K562 (cell line): ENCODE results near the gene HSD17B10.

Experiments used
- ARNT ChIP-seq, 2 experiments: fragments of 450-650 bp; IDR thresholded peaks; 2 replicates each; pipeline ENCODE4 v1.6.1; 2016; ENCODE audit warnings: mild to moderate bottlenecking in 1 of 2
- CTCF ChIP-seq, 3 experiments: IDR thresholded peaks in 2 of 3; conservative IDR thresholded peaks in 1 of 3; 2 replicates each; pipeline ENCODE4 v1.5.1; 2011 to 2012; ENCODE audit warnings: low read length in 3 of 3, mild to moderate bottlenecking in 3 of 3, control low read depth in 2 of 3, improper control_type of control experiment in 1 of 3, inconsistent platforms in 1 of 3, low read depth in 1 of 3, mixed read lengths in 1 of 3, moderate library complexity in 1 of 3; ENCODE audit not compliant: insufficient read depth in 2 of 3
- ELF4 ChIP-seq: fragments of 450-650 bp; formaldehyde crosslinking; IDR thresholded peaks from 2 replicates; pipeline ENCODE4 v1.4.0; 2022; ENCODE audit warnings: missing genetic modification characterization
- EP300 ChIP-seq: IDR thresholded peaks from 2 replicates; pipeline ENCODE4 v1.6.1; 2012; ENCODE audit warnings: low read length, improper control_type of control experiment
- HCFC1 ChIP-seq: IDR thresholded peaks from 2 replicates; pipeline ENCODE4 v1.6.1; 2012; ENCODE audit warnings: low read depth, low read length, improper control_type of control experiment
- HNRNPLL ChIP-seq: fragments of 200-400 bp; formaldehyde crosslinking; IDR thresholded peaks from 2 replicates; pipeline ENCODE4 v1.6.1; 2017; ENCODE audit warnings: low read length, low read depth, mild to moderate bottlenecking; ENCODE audit not compliant: poor library complexity, severe bottlenecking
- IRF9 ChIP-seq: fragments of 450-650 bp; IDR thresholded peaks from 2 replicates; pipeline ENCODE4 v1.6.1; 2016; ENCODE audit warnings: missing biosample characterization, missing genetic modification characterization
- MAFK ChIP-seq: IDR thresholded peaks from 2 replicates; pipeline ENCODE4 v1.6.1; 2011; ENCODE audit warnings: low read length, improper control_type of control experiment
- NFYB ChIP-seq: IDR thresholded peaks from 2 replicates; pipeline ENCODE4 v1.6.1; 2011; ENCODE audit warnings: mild to moderate bottlenecking, moderate library complexity; ENCODE audit not compliant: insufficient read length; ENCODE audit errors: extremely low read depth
- POLR2A ChIP-seq: fragments of 450-650 bp; conservative IDR thresholded peaks from 2 replicates; pipeline ENCODE4 v1.6.1; 2016
- SMC3 ChIP-seq: conservative IDR thresholded peaks from 2 replicates; pipeline ENCODE4 v1.6.1; 2011; ENCODE audit warnings: low read depth, low read length, improper control_type of control experiment; ENCODE audit not compliant: insufficient read depth
- TARDBP ChIP-seq: fragments of 450-650 bp; IDR thresholded peaks from 2 replicates; pipeline ENCODE4 v1.6.1; 2016
- ZBTB43 ChIP-seq: sonication (generic); formaldehyde crosslinking; IDR thresholded peaks from 2 replicates; pipeline ENCODE4 v1.8.0; 2023; ENCODE audit warnings: mild to moderate bottlenecking, missing genetic modification reagents
- TF ChIP-seq, protein P1 (sequence below): fragments of 450-650 bp; IDR thresholded peaks from 2 replicates; pipeline ENCODE4 v1.7.1; 2018; ENCODE audit warnings: mild to moderate bottlenecking, low read depth; ENCODE audit not compliant: partially characterized antibody

DNA sequence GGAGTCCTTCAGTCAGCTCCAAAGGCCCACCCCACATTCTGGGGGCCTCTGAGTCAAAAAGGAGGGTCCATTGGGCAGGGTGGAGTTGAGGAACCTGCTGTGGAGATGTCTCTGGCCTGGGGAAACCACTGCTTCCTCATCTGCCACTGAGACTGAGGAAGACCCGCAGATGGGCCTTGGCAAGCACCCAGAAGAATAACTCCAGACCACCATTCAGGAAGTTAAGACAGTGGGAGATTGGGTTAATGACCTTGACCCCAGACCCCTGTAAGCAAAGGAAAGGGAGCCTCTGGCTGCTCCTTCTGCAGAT, 8.1 kb upstream of the HSD17B10 start:
- no peak for TF ChIP-seq TARDBP
- TF ChIP-seq SMC3: no peak
- TF ChIP-seq NFYB: no peak
- no peak for TF ChIP-seq CTCF (IDR thresholded peaks at IDR 0.05 in 2 of 3, conservative IDR thresholded peaks at IDR 0.05 in 1 of 3; ENCODE audit: insufficient read depth in 2 of 3, low read depth in 1 of 3, low read length in 3 of 3)
- TF ChIP-seq IRF9 (tag): no peak
- no peak for TF ChIP-seq ARNT (IDR thresholded peaks at IDR 0.05)
- TF ChIP-seq ZBTB43 (CRISPR knock-in tag): no peak
- TF ChIP-seq MAFK: no peak
- no peak for TF ChIP-seq ELF4 (CRISPR knock-in tag)
- TF ChIP-seq POLR2A: no peak
- no peak for TF ChIP-seq HNRNPLL
- TF ChIP-seq, protein P1, sequence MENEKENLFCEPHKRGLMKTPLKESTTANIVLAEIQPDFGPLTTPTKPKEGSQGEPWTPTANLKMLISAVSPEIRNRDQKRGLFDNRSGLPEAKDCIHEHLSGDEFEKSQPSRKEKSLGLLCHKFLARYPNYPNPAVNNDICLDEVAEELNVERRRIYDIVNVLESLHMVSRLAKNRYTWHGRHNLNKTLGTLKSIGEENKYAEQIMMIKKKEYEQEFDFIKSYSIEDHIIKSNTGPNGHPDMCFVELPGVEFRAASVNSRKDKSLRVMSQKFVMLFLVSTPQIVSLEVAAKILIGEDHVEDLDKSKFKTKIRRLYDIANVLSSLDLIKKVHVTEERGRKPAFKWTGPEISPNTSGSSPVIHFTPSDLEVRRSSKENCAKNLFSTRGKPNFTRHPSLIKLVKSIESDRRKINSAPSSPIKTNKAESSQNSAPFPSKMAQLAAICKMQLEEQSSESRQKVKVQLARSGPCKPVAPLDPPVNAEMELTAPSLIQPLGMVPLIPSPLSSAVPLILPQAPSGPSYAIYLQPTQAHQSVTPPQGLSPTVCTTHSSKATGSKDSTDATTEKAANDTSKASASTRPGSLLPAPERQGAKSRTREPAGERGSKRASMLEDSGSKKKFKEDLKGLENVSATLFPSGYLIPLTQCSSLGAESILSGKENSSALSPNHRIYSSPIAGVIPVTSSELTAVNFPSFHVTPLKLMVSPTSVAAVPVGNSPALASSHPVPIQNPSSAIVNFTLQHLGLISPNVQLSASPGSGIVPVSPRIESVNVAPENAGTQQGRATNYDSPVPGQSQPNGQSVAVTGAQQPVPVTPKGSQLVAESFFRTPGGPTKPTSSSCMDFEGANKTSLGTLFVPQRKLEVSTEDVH: no peak
- no peak for TF ChIP-seq HCFC1
- TF ChIP-seq EP300: no peak
